ENCODE measurements around the gene MMAB. TPM values are rescaled to one million over a fixed set of nuclear protein-coding genes. Genes with fewer than 3 reads are reported as not detected.

MMAB gene
- total and polyA plus RNA-seq, 2 donors (not counting 3 experiments of a cell fraction or from before 2014, with no cell fraction given), result 39.1 to 46.0 TPM

- H3K27ac ChIP-seq (ENCODE audit: insufficient read depth, low read depth, low read length), result no peak overlapping the region
- no peak overlapping the region for H3K9ac ChIP-seq (replicated peaks; ENCODE audit: extremely low read depth, insufficient read depth, low read length)
- no peak overlapping the region for H3K4me2 ChIP-seq (ENCODE audit: insufficient read depth, low read length)
- CTCF ChIA-PET, result interaction anchor here (1.0 kb wide), 1 partner anchor 59 kb away, joined by 3 read pairs; no protein-coding TSS in a partner anchor
- peaks cover 11% of the 10 kb centered on the region for H3K4me1 ChIP-seq (ENCODE audit: control insufficient read depth, extremely low read depth, insufficient read depth, low read length)
- peaks cover 6 to 40% of the 10 kb centered on the region in 2 experiments for H3K36me3 ChIP-seq (ENCODE audit: control insufficient read depth in 2 of 2, extremely low read depth in 1 of 2, insufficient read depth in 2 of 2, low read length in 2 of 2)
- no peak for TF ChIP-seq MAX (IDR thresholded peaks at IDR 0.05; ENCODE audit: insufficient read depth, insufficient read length)
- TF ChIP-seq JUN (IDR thresholded peaks at IDR 0.05; ENCODE audit: borderline replicate concordance, insufficient read depth, insufficient read length, low read depth), result no peak
- no peak for TF ChIP-seq GATA2 (IDR thresholded peaks at IDR 0.05; ENCODE audit: insufficient read depth, insufficient read length, low read depth, low read length)
- TF ChIP-seq FOS (IDR thresholded peaks at IDR 0.05; ENCODE audit: borderline replicate concordance, insufficient read depth, low read length), result no peak
- no peak for TF ChIP-seq CTCF (IDR thresholded peaks at IDR 0.05; ENCODE audit: extremely low read depth in 1 of 2, insufficient read depth in 1 of 2, low read depth in 1 of 2, low read length in 2 of 2)
- TF ChIP-seq POLR2AphosphoS5 (IDR thresholded peaks at IDR 0.05; ENCODE audit: insufficient read depth, low read depth, low read length), result no peak
- no peak for TF ChIP-seq EZH2 (IDR thresholded peaks at IDR 0.05; ENCODE audit: borderline replicate concordance, low read depth, low read length, severe bottlenecking)
- TF ChIP-seq MYC (IDR thresholded peaks at IDR 0.05; ENCODE audit: low read depth, low read length), result no peak
- no peak for TF ChIP-seq POLR2A (IDR thresholded peaks at IDR 0.05; ENCODE audit: low read depth, low read length)
- H3K79me2 ChIP-seq (ENCODE audit: control insufficient read depth, insufficient read depth, low read length), result peaks cover 6% of the 10 kb centered on the region
- no peak overlapping the region for H3K4me3 ChIP-seq (replicated peaks in 1 of 3; ENCODE audit: insufficient read depth in 1 of 3, low read depth in 1 of 3, low read length in 3 of 3)
- H4K20me1 ChIP-seq (replicated peaks; ENCODE audit: control insufficient read depth, extremely low read depth, insufficient read depth, low read length), result no peaks in the 10 kb centered on the region
- no peak for DNase-seq (ENCODE audit: low read depth, low spot score)
- no peak for FAIRE-seq
- dilution Hi-C loops (cut with MboI; ENCODE audit: extremely low pct_ligation_motif_present, low sequenced_read_pairs), result no loop called here
- no peaks in the 10 kb centered on the region for H3K9me1 ChIP-seq (replicated peaks; ENCODE audit: control insufficient read depth, extremely low read depth, insufficient read depth, low read length)
- no peak overlapping the region for H2AFZ ChIP-seq (ENCODE audit: low read depth, low read length)
- H3K27me3 ChIP-seq (ENCODE audit: control insufficient read depth in 2 of 2, insufficient read depth in 2 of 2, low read length in 2 of 2), result no peaks in the 10 kb centered on the region
- POLR2A ChIA-PET, result no interaction called here
- no peaks in the 10 kb centered on the region for H3K9me3 ChIP-seq (replicated peaks; ENCODE audit: control insufficient read depth, insufficient read depth, low read length)
- intact Hi-C loops (cut with micrococcal nuclease), result loop anchor here (10.0 kb wide), 1 partner anchor 136 kb away; the partner anchor contains the start of gene FAM222A
- no TSS peak for BruUV-seq (replicated peaks)
These were observed 5.1 kb upstream of the MMAB start for GRCh38 chr12:109578330-109578927.

Measured in endothelial cell of umbilical vein (primary cell).